PC-9 (cell line): ENCODE measurements around the gene ANKRD13B. TPM values are rescaled to one million over a fixed set of nuclear protein-coding genes. Genes with fewer than 3 reads are reported as not detected.

Source experiments
- BruUV-seq: library from RNA; stranded (reverse); fragments of 400-500 nt; replicated peaks from 2 replicates; lab custom pipeline; 2021; lab: Mats Ljungman, UMichigan
- CTCF ChIA-PET: fragments of 300-600 bp; sonication (Branson Sonifier 250); formaldehyde crosslinking; loops from one replicate; lab custom pipeline; 2022; ENCODE audit warnings: antibody characterized with exemption; lab: Charles Lee
- POLR2A ChIA-PET: fragments of 300-600 bp; sonication (Branson Sonifier 250); formaldehyde crosslinking; loops from one replicate; lab custom pipeline; 2022; ENCODE audit warnings: antibody characterized with exemption; ENCODE audit not compliant: unreplicated experiment; lab: Charles Lee
- DNase-seq, 2 experiments: peaks; one replicate each; pipeline versions ENCODE4 v3.0.0 to v3.0.0-alpha.2; 2015 to 2022; ENCODE audit warnings: mixed read lengths in 1 of 2
- H2AFZ ChIP-seq: fragments of 200-600 bp; sonication (generic); 2 replicates; pipeline ENCODE4 v1.8.1; 2017; ENCODE audit warnings: antibody characterized with exemption
- H3F3A ChIP-seq: fragments of 200-600 bp; sonication (generic); 2 replicates; pipeline ENCODE4 v1.8.1; 2017; ENCODE audit warnings: antibody characterized with exemption, mild to moderate bottlenecking, low read depth; ENCODE audit not compliant: insufficient read depth
- H3K27ac ChIP-seq: fragments of 200-600 bp; sonication (generic); 2 replicates; pipeline ENCODE4 v1.6.1; 2016; ENCODE audit warnings: mixed run types
- H3K27me3 ChIP-seq: fragments of 200-600 bp; sonication (generic); 2 replicates; pipeline ENCODE4 v1.6.1; 2016; ENCODE audit warnings: low read depth, mixed run types; ENCODE audit not compliant: insufficient read depth
- H3K36me3 ChIP-seq: fragments of 200-600 bp; sonication (generic); 2 replicates; pipeline ENCODE4 v1.6.1; 2016; ENCODE audit warnings: low read depth, mixed run types
- H3K4me1 ChIP-seq: fragments of 200-600 bp; sonication (generic); replicated peaks from 2 replicates; pipeline ENCODE4 v1.6.1; 2016; ENCODE audit warnings: mixed run types; ENCODE audit not compliant: insufficient read depth
- H3K4me2 ChIP-seq: fragments of 200-600 bp; sonication (generic); 2 replicates; pipeline ENCODE4 v1.6.1; 2017; ENCODE audit warnings: mixed run types
- H3K4me3 ChIP-seq: fragments of 200-600 bp; sonication (generic); 2 replicates; pipeline ENCODE4 v1.6.1; 2016; ENCODE audit warnings: mixed run types
- H3K79me2 ChIP-seq: fragments of 200-600 bp; sonication (generic); 2 replicates; pipeline ENCODE4 v1.6.1; 2017; ENCODE audit warnings: low read depth, mixed run types
- H3K9me2 ChIP-seq: fragments of 200-600 bp; sonication (generic); 2 replicates; pipeline ENCODE4 v1.8.1; 2017; ENCODE audit warnings: mild to moderate bottlenecking; ENCODE audit not compliant: insufficient read depth
- H3K9me3 ChIP-seq: fragments of 200-600 bp; sonication (generic); 2 replicates; pipeline ENCODE4 v1.8.1; 2016; ENCODE audit warnings: low read depth; ENCODE audit not compliant: insufficient read depth
- H4K20me1 ChIP-seq: fragments of 200-600 bp; sonication (generic); 2 replicates; pipeline ENCODE4 v1.8.1; 2017; ENCODE audit not compliant: insufficient read depth
- CTCF ChIP-seq: fragments of 200-600 bp; sonication (generic); conservative IDR thresholded peaks from 2 replicates; pipeline ENCODE4 v1.6.1; 2017; ENCODE audit warnings: mixed run types, antibody characterized with exemption, mild to moderate bottlenecking, moderate library complexity
- EZH2 ChIP-seq: fragments of 200-600 bp; sonication (generic); IDR thresholded peaks from 2 replicates; pipeline ENCODE4 v1.8.0; 2017; ENCODE audit warnings: antibody characterized with exemption, low read depth
- intact Hi-C: fragments of 100-400 bp; cut with micrococcal nuclease; formaldehyde crosslinking; loops from one replicate; pipeline ENCODE4 v1.10.0; 2022; ENCODE audit not compliant: unreplicated experiment
- total RNA-seq: library from RNA; stranded (reverse); gene quantifications from 2 replicates; pipeline ENCODE4 v1.2.3, GENCODE V29; 2021

Gene ANKRD13B
- total RNA-seq, 1 experiment from 2014 or later: 28.4 TPM

- Histone ChIP-seq H3K9me3 (no peaks in the 10 kb centered on the region), H3K9me2 (no peaks in the 10 kb centered on the region), H4K20me1 (no peaks in the 10 kb centered on the region), H3K27me3 (no peaks in the 10 kb centered on the region), H3K4me2 (no peak overlapping the region), H3K36me3 (no peaks in the 10 kb centered on the region), H2AFZ (no peak overlapping the region), H3F3A (0 out of 2 replicates have a peak, but pooled peaks cover 1% of the 10 kb centered on the region), H3K4me3 (no peak overlapping the region), H3K79me2 (no peaks in the 10 kb centered on the region), H3K4me1 (no peaks in the 10 kb centered on the region), H3K27ac (no peak overlapping the region)
- peak in 1 of 2 experiments; percentile 15 for DNase-seq
- intact Hi-C loops: no loop called here
- no TSS peak for BruUV-seq
- no peak for TF ChIP-seq CTCF
- TF ChIP-seq EZH2: no peak
- ChIA-PET CTCF (interaction anchor here (0.7 kb wide), 1 partner anchor 17 kb away, joined by 3 read pairs; no protein-coding TSS in a partner anchor), POLR2A (interaction anchor here (0.6 kb wide), 1 partner anchor 367 kb away, joined by 3 read pairs; no protein-coding TSS in a partner anchor)
These were observed 18.0 kb upstream of the ANKRD13B start for GRCh38 chr17:29574732-29575510.

DNA sequence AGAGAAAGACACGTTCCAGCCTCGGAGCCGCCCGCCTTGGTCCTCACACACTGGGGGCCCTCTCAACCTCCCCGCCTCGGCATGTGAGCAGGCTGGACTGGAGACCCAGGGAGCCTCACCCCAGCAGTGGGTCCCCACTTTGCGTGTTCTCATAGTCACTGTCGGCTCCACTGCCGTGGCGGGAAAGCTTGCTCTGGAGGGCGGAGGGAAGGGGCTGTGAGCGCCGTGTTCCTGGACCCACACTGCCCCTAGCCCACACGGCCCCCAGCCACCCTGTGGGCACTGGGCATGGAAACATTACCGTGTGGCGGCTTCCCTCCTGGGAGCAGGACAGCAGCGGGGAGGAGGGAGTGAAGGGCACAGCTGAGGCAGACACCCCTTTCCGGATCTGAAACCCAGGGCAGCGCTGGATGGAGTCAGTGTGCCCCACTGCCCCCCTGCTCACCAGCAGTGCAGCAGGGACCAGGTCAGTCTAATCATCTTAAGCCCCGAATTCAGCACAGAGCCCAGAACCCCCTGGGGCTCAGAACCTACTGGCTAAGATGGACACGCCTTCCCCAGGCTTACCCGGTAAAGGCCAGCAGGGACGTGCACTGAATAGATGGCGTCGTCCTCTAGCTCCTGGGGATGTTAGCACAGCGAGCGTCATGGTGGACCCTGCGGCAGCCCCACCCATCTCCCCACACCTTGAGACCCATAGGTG lies 17.3 kb upstream of the ANKRD13B start:
- no peak overlapping the region for H3K27ac ChIP-seq
- H3K4me3 ChIP-seq: no peak overlapping the region
- no peak overlapping the region for H3K4me2 ChIP-seq
- ChIA-PET POLR2A (no interaction called here), CTCF (no interaction called here)
- intact Hi-C loops: no loop called here
- no peaks in the 10 kb centered on the region for H3K4me1 ChIP-seq
- no peaks in the 10 kb centered on the region for H3K9me2 ChIP-seq
- no peaks in the 10 kb centered on the region for H3K79me2 ChIP-seq
- no peaks in the 10 kb centered on the region for H4K20me1 ChIP-seq
- no peak overlapping the region for H2AFZ ChIP-seq
- no TSS peak for BruUV-seq
- H3K27me3 ChIP-seq: no peaks in the 10 kb centered on the region
- no peaks in the 10 kb centered on the region for H3F3A ChIP-seq
- DNase-seq: peak in 1 of 2 experiments; percentile 13
- H3K36me3 ChIP-seq: no peaks in the 10 kb centered on the region
- H3K9me3 ChIP-seq: no peaks in the 10 kb centered on the region
- TF ChIP-seq CTCF (no peak), EZH2 (no peak)

DNA sequence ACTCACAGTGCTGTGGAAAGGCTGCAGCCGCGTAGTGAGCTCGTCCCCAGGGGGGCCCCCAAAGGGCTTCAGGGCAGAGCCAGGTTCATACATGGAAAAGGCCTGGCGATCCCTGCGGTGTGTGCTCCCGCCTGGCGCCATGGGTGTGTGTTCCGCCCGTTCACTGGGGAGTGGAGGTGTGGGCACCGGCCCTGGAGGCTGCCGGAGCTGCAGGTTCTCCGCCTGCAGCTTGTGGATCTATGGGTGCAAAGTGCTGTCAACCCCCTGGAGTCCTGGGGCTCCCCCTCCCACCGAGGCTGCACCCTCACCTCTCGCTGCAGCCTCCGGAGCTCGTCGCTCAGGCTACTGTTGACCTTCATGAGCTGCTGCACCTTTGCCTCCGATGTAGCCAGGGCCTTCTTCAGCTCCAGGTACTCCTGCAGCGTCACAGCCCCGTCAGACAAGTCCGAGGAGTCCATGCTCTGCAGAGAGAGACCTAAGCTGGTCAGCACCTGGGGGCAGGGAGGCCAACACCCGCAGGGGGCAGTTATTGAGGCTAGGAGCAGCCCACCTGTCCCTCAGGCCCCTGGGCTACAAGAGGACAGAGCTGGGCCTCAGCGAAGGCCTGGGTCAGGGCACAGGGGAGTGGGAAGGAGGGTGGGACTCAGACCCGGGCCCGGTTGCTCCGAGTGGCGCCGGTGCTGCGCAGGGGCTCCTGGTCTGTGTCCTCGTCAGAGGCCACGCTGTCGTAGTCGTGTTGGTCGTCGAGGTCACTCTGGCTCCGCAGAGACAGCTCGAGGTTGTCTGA lies 16.5 kb upstream of the ANKRD13B start:
- Histone ChIP-seq H3K36me3 (no peaks in the 10 kb centered on the region), H3K4me2 (no peak overlapping the region), H3K4me3 (no peak overlapping the region), H3F3A (no peaks in the 10 kb centered on the region), H3K27me3 (no peaks in the 10 kb centered on the region), H2AFZ (no peak overlapping the region), H3K79me2 (no peaks in the 10 kb centered on the region), H3K27ac (no peak overlapping the region), H3K4me1 (no peaks in the 10 kb centered on the region), H3K9me3 (no peaks in the 10 kb centered on the region), H4K20me1 (no peaks in the 10 kb centered on the region), H3K9me2 (no peaks in the 10 kb centered on the region)
- DNase-seq: peak in 1 of 2 experiments; percentile 8
- no peak for TF ChIP-seq CTCF
- no peak for TF ChIP-seq EZH2
- intact Hi-C loops: no loop called here
- POLR2A ChIA-PET: no interaction called here
- no TSS peak for BruUV-seq
- CTCF ChIA-PET: no interaction called here
